Eye (tissue), 1 donor: ENCODE measurements around the gene IRF4.
"Not testable (repeated sequence)": the region's sequence is repeated elsewhere in the genome, so short reads cannot be mapped to it uniquely, and the experiment has no call there.

Source experiments
- DNase-seq: peaks from one replicate; pipeline ENCODE4 v3.0.0-alpha.2; 2015

IRF4 gene

GRCh38 chr6:366389-367297 is 24.9 kb upstream of the IRF4 start:
- DNase-seq, result peak; percentile 47

- no peak for DNase-seq
Observed at GRCh38 chr6:367298-367794, 24.2 kb upstream of the IRF4 start.

- DNase-seq, result no peak
Observed at GRCh38 chr6:367891-368630, 23.5 kb upstream of the IRF4 start.

- no peak for DNase-seq
Observed at GRCh38 chr6:369559-370431, 21.8 kb upstream of the IRF4 start.

GRCh38 chr6:370555-370954 is 21.0 kb upstream of the IRF4 start:
- no peak for DNase-seq

GRCh38 chr6:371851-372250 is 19.7 kb upstream of the IRF4 start:
- DNase-seq, result not testable (repeated sequence)

GRCh38 chr6:372336-372911 is 19.1 kb upstream of the IRF4 start:
- DNase-seq, result no peak

GRCh38 chr6:373031-373430 is 18.5 kb upstream of the IRF4 start:
- no peak for DNase-seq

- peak; percentile 47 for DNase-seq
Observed at GRCh38 chr6:373773-374724, 17.5 kb upstream of the IRF4 start.

GRCh38 chr6:374956-375355 is 16.6 kb upstream of the IRF4 start:
- DNase-seq, result no peak

GRCh38 chr6:376827-377640 is 14.5 kb upstream of the IRF4 start:
- no peak for DNase-seq

GRCh38 chr6:377641-378020 is 13.9 kb upstream of the IRF4 start:
- DNase-seq, result not testable (repeated sequence)

GRCh38 chr6:378090-378957 is 13.2 kb upstream of the IRF4 start:
- no peak for DNase-seq

- DNase-seq, result no peak
Observed at GRCh38 chr6:378958-379409, 12.6 kb upstream of the IRF4 start.

GRCh38 chr6:379410-380181 is 12.0 kb upstream of the IRF4 start:
- DNase-seq, result no peak

- no peak for DNase-seq
Observed at GRCh38 chr6:380234-381218, 11.0 kb upstream of the IRF4 start.
